Measurements from ENCODE around the gene ANXA5.
"Not testable (repeated sequence)": the region's sequence is repeated elsewhere in the genome, so short reads cannot be mapped to it uniquely, and the experiment has no call there.

Gene ANXA5

GRCh38 chr4:121696581-121697461 lies at the start of gene ANXA5:
ANXA5 (minus strand) TSS chr4:121696980; CDS start chr4:121696589, 391 bp downstream.
- no peak for DNase-seq

GRCh38 chr4:121742794-121743193 lies 46.0 kb upstream of the ANXA5 start:
- DNase-seq: no peak

GRCh38 chr4:121741751-121742150 lies 45.0 kb upstream of the ANXA5 start:
- no peak for DNase-seq

GRCh38 chr4:121740796-121741409 lies 44.1 kb upstream of the ANXA5 start:
- DNase-seq: no peak

GRCh38 chr4:121739575-121739974 lies 42.8 kb upstream of the ANXA5 start:
- no peak for DNase-seq

GRCh38 chr4:121738780-121739535 lies 42.2 kb upstream of the ANXA5 start:
- DNase-seq: no peak

GRCh38 chr4:121737846-121738554 lies 41.2 kb upstream of the ANXA5 start:
- no peak for DNase-seq

GRCh38 chr4:121736735-121737351 lies 40.1 kb upstream of the ANXA5 start:
- no peak for DNase-seq

- DNase-seq: no peak
Measured at GRCh38 chr4:121734571-121734970, 37.8 kb upstream of the ANXA5 start.

GRCh38 chr4:121733942-121734341 lies 37.2 kb upstream of the ANXA5 start:
- DNase-seq: no peak

- DNase-seq: not testable (repeated sequence)
Measured at GRCh38 chr4:121729753-121730152, 33.0 kb upstream of the ANXA5 start.

GRCh38 chr4:121728798-121729226 lies 32.0 kb upstream of the ANXA5 start:
- no peak for DNase-seq

- no peak for DNase-seq
Measured at GRCh38 chr4:121728066-121728465, 31.3 kb upstream of the ANXA5 start.

GRCh38 chr4:121726642-121727268 lies 30.0 kb upstream of the ANXA5 start:
- no peak for DNase-seq

- DNase-seq: no peak
Measured at GRCh38 chr4:121724671-121725070, 27.9 kb upstream of the ANXA5 start.

- DNase-seq: no peak
Measured at GRCh38 chr4:121721700-121722099, 24.9 kb upstream of the ANXA5 start.

- no peak for DNase-seq
Measured at GRCh38 chr4:121720109-121720508, 23.3 kb upstream of the ANXA5 start.

GRCh38 chr4:121717680-121718237 lies 21.0 kb upstream of the ANXA5 start:
- no peak for DNase-seq

GRCh38 chr4:121714548-121714947 lies 17.8 kb upstream of the ANXA5 start:
- no peak for DNase-seq

- DNase-seq: no peak
Measured at GRCh38 chr4:121712783-121713182, 16.0 kb upstream of the ANXA5 start.

GRCh38 chr4:121712001-121712651 lies 15.3 kb upstream of the ANXA5 start:
- no peak for DNase-seq
